Mammary epithelial cell (primary cell): Measurements from ENCODE around the gene GRAMD1C.

Experiments used
- EZH2 ChIP-seq: IDR thresholded peaks from 2 replicates; pipeline ENCODE4 v1.6.1; 2012; ENCODE audit warnings: low read length, inconsistent platforms, borderline replicate concordance
- TF ChIP-seq, protein P1 (sequence below), 2 donors: IDR thresholded peaks in 1 of 2; conservative IDR thresholded peaks in 1 of 2; 2 replicates each; pipeline ENCODE4 v1.5.1; 2011 to 2012; ENCODE audit warnings: inconsistent platforms in 2 of 2, low read length in 2 of 2, mild to moderate bottlenecking in 2 of 2, control low read depth in 1 of 2, low read depth in 1 of 2; ENCODE audit not compliant: insufficient read depth in 1 of 2; ENCODE audit errors: extremely low read depth in 1 of 2

- TF ChIP-seq, protein P1, sequence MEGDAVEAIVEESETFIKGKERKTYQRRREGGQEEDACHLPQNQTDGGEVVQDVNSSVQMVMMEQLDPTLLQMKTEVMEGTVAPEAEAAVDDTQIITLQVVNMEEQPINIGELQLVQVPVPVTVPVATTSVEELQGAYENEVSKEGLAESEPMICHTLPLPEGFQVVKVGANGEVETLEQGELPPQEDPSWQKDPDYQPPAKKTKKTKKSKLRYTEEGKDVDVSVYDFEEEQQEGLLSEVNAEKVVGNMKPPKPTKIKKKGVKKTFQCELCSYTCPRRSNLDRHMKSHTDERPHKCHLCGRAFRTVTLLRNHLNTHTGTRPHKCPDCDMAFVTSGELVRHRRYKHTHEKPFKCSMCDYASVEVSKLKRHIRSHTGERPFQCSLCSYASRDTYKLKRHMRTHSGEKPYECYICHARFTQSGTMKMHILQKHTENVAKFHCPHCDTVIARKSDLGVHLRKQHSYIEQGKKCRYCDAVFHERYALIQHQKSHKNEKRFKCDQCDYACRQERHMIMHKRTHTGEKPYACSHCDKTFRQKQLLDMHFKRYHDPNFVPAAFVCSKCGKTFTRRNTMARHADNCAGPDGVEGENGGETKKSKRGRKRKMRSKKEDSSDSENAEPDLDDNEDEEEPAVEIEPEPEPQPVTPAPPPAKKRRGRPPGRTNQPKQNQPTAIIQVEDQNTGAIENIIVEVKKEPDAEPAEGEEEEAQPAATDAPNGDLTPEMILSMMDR (conservative IDR thresholded peaks at IDR 0.05 in 1 of 2, IDR thresholded peaks at IDR 0.05 in 1 of 2; ENCODE audit: extremely low read depth in 1 of 2, insufficient read depth in 1 of 2, low read depth in 1 of 2, low read length in 2 of 2), result no peak
- no peak for TF ChIP-seq EZH2
These were observed 76.1 kb downstream of the GRAMD1C start for GRCh38 chr3:113914646-113915045.
